ENCODE data around the gene DPP4.

DNA sequence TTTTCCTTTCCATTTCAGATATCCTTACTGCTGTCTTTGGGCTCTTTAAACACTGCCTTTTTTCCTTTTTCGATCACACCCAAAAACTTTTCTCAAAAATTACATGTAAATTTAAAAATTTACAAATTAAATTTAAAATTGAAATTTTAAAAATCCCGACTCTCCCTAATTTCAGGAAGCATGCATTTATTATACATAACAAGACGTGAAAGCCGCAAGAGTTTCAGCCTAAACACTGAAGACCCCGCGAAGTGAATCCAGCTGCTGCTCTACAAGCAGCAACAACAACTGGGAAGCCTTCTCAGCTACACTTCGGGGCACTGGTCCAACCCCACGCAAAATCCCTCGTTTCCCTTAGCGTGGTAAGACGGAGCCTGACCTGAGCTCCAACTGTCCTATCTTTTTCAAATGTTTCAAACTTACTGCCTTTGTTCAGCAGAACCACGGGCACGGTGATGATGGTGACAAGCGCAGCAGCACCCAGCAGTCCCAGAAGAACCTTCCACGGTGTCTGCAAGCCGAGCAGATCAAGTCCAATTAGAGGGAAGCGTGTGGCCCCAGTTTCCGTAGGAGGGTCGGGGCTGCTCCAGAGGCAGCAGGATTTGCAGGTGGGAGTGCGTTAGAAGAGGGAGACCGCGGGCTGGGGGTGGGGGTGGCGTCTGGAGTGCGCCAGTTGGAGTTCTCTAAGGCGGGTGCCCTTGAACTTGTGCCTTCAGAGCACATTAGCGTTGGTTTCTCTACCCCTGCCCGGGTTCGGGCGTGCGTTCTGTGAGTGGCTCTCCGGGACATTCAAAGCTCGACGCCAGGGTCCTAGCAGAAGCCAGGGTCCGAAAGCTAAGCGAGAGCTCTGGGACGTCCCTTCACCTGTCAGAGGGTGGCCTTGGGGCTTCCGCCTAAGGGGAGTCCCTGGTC, 783 bp downstream of the DPP4 start:
- TF ChIP-seq, protein P1, sequence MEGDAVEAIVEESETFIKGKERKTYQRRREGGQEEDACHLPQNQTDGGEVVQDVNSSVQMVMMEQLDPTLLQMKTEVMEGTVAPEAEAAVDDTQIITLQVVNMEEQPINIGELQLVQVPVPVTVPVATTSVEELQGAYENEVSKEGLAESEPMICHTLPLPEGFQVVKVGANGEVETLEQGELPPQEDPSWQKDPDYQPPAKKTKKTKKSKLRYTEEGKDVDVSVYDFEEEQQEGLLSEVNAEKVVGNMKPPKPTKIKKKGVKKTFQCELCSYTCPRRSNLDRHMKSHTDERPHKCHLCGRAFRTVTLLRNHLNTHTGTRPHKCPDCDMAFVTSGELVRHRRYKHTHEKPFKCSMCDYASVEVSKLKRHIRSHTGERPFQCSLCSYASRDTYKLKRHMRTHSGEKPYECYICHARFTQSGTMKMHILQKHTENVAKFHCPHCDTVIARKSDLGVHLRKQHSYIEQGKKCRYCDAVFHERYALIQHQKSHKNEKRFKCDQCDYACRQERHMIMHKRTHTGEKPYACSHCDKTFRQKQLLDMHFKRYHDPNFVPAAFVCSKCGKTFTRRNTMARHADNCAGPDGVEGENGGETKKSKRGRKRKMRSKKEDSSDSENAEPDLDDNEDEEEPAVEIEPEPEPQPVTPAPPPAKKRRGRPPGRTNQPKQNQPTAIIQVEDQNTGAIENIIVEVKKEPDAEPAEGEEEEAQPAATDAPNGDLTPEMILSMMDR (conservative IDR thresholded peaks at IDR 0.05 in 1 of 2, IDR thresholded peaks at IDR 0.05 in 1 of 2; ENCODE audit: extremely low read depth in 1 of 2, insufficient read depth in 1 of 2, low read depth in 1 of 2, low read length in 2 of 2) = no peak
- no peak for TF ChIP-seq EZH2 (IDR thresholded peaks at IDR 0.05; ENCODE audit: borderline replicate concordance, low read length)

Measured in mammary epithelial cell (primary cell).